ENCODE data around the gene SLX4IP.

SLX4IP gene

GRCh38 chr20:10438217-10438616 lies 3.1 kb downstream of the SLX4IP start:
- no peak for TF ChIP-seq REST (IDR thresholded peaks at IDR 0.05; ENCODE audit: insufficient replicate concordance, low read depth)
- TF ChIP-seq POLR2AphosphoS5 (IDR thresholded peaks at IDR 0.05; ENCODE audit: low read depth), result no peak
- no peak for TF ChIP-seq CTCF (IDR thresholded peaks at IDR 0.05; ENCODE audit: insufficient read depth, low read length)
- TF ChIP-seq SPI1 (IDR thresholded peaks at IDR 0.05; ENCODE audit: borderline replicate concordance, low read depth), result no peak
- no peak for TF ChIP-seq GABPA (IDR thresholded peaks at IDR 0.05; ENCODE audit: low read depth)
- H3K4me3 ChIP-seq (replicated peaks; ENCODE audit: insufficient read depth, low read length), result no peak overlapping the region
- DNase-seq (ENCODE audit: low read depth in 1 of 2, low spot score in 1 of 2), result no peak
- no peak overlapping the region for H3K27ac ChIP-seq (replicated peaks)
- no peaks in the 10 kb centered on the region for H3K27me3 ChIP-seq (ENCODE audit: insufficient read depth, poor library complexity, severe bottlenecking)

- DNase-seq (ENCODE audit: low read depth in 1 of 2, low spot score in 1 of 2), result no peak
- no peak for TF ChIP-seq CTCF (IDR thresholded peaks at IDR 0.05; ENCODE audit: insufficient read depth, low read length)
- no peak for TF ChIP-seq REST (IDR thresholded peaks at IDR 0.05; ENCODE audit: insufficient replicate concordance, low read depth)
- TF ChIP-seq GABPA (IDR thresholded peaks at IDR 0.05; ENCODE audit: low read depth), result no peak
- no peak for TF ChIP-seq POLR2AphosphoS5 (IDR thresholded peaks at IDR 0.05; ENCODE audit: low read depth)
- no peak for TF ChIP-seq SPI1 (IDR thresholded peaks at IDR 0.05; ENCODE audit: borderline replicate concordance, low read depth)
- H3K4me3 ChIP-seq (replicated peaks; ENCODE audit: insufficient read depth, low read length), result no peak overlapping the region
- no peaks in the 10 kb centered on the region for H3K27me3 ChIP-seq (ENCODE audit: insufficient read depth, poor library complexity, severe bottlenecking)
- no peak overlapping the region for H3K27ac ChIP-seq (replicated peaks)
Measured at GRCh38 chr20:10443936-10444335, 8.8 kb downstream of the SLX4IP start.

GRCh38 chr20:10445758-10446157 lies 10.7 kb downstream of the SLX4IP start:
- DNase-seq (ENCODE audit: low read depth in 1 of 2, low spot score in 1 of 2), result no peak
- no peak overlapping the region; the same call in 1 of the 2 replicates for H3K27ac ChIP-seq (replicated peaks)
- no peaks in the 10 kb centered on the region for H3K27me3 ChIP-seq (ENCODE audit: insufficient read depth, poor library complexity, severe bottlenecking)
- TF ChIP-seq GABPA (IDR thresholded peaks at IDR 0.05; ENCODE audit: low read depth), result no peak
- no peak for TF ChIP-seq POLR2AphosphoS5 (IDR thresholded peaks at IDR 0.05; ENCODE audit: low read depth)
- TF ChIP-seq CTCF (IDR thresholded peaks at IDR 0.05; ENCODE audit: insufficient read depth, low read length), result no peak
- TF ChIP-seq SPI1 (IDR thresholded peaks at IDR 0.05; ENCODE audit: borderline replicate concordance, low read depth), result no peak
- TF ChIP-seq REST (IDR thresholded peaks at IDR 0.05; ENCODE audit: insufficient replicate concordance, low read depth), result no peak
- H3K4me3 ChIP-seq (replicated peaks; ENCODE audit: insufficient read depth, low read length), result no peak overlapping the region
